Esophagus (tissue), 2 donors: ENCODE results near the gene FKBP11. TPM values are rescaled to one million over a fixed set of nuclear protein-coding genes. Genes with fewer than 3 reads are reported as not detected.
A peak's percentile ranks its signal among the peaks of the same experiment; 100 is the strongest.

Experiments used
- H3K27ac ChIP-seq, 2 donors: one replicate each; pipeline ENCODE4 v1.5.1; 2013; ENCODE audit warnings: low read depth in 2 of 2, mild to moderate bottlenecking in 2 of 2, inconsistent platforms in 1 of 2, low read length in 1 of 2, moderate library complexity in 1 of 2
- H3K27me3 ChIP-seq, 2 donors: one replicate each; pipeline ENCODE4 v1.6.1; 2013; ENCODE audit warnings: low read length in 2 of 2, control low read depth in 1 of 2, mild to moderate bottlenecking in 1 of 2; ENCODE audit not compliant: insufficient read depth in 2 of 2, control insufficient read depth in 1 of 2
- H3K36me3 ChIP-seq, 2 donors: one replicate each; pipeline ENCODE4 v1.6.1; 2013; ENCODE audit warnings: low read length in 1 of 2; ENCODE audit not compliant: control insufficient read depth in 2 of 2, insufficient read depth in 2 of 2
- H3K4me1 ChIP-seq, 2 donors: one replicate each; pipeline ENCODE4 v1.6.1; 2013; ENCODE audit warnings: low read length in 1 of 2; ENCODE audit not compliant: control insufficient read depth in 2 of 2, insufficient read depth in 2 of 2
- H3K4me3 ChIP-seq, 2 donors: one replicate each; pipeline ENCODE4 v1.5.1; 2013; ENCODE audit warnings: low read length in 2 of 2, mild to moderate bottlenecking in 2 of 2, low read depth in 1 of 2, moderate library complexity in 1 of 2
- H3K9me3 ChIP-seq, 2 donors: one replicate each; pipeline ENCODE4 v1.6.1; 2013; ENCODE audit warnings: mild to moderate bottlenecking in 2 of 2, low read depth in 1 of 2, low read length in 1 of 2, moderate library complexity in 1 of 2; ENCODE audit not compliant: control insufficient read depth in 2 of 2, insufficient read depth in 1 of 2
- WGBS, 2 donors: extraction: QIAGEN DNeasy Blood & Tissue Kit; methylation state at CpG; one replicate each; pipeline ENCODE4 v1.1.7; 2013; 5-methylcytosine and 5-hydroxymethylcytosine counted together
- polyA plus RNA-seq, 2 donors: library from polyadenylated mRNA; stranded (reverse); fragments of 200-250 nt; gene quantifications; one replicate each; pipeline ENCODE4 v1.2.3, GENCODE V29; 2013
- donor health status: healthy with polysubstance abuse.
- donor health status: Bipolar disorder and iron deficiency.

Gene FKBP11
- 10 to 100 TPM; 20.4 to 28.3 TPM for polyA plus RNA-seq

DNA sequence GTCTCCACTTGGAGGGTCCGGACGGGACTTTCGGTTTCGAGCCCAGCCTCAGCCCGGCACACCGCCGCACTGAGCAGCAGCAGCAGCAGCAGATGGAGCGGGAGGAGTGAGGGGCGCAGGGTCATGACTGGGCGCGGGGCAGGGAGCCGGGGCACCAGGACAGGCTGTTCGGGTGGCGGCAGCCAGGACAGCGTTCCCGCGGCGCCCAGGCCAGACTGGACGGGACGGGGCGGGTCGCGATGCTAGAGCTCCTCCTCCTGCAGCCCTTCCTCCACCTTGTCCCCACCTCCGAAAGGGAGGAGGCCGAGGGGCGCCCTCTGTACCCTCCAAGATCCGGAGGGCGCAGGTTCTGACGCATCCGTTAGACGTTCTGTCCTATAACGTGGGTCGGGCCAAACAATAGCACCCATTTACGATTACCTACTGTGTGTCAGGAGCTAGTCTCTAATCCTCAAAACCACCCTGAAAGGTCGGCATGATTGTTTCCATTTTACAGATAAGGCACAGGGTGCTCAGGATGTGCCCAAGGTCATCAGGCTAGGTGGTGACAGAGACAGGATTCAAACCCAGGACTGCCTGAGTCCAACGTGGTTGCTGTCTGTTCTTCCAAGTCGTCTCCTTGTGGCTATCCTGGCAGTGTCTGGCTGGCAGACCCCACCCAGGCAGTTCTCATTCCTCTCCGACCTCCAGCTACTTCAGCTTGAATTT, at the start of gene FKBP11:
Gene FKBP11 (minus strand): TSS at position 189 of the 708 bp plus-strand sequence. CDS start 64 bp downstream, at position 125.
- WGBS, 2 donors: 2 to 4% methylated on average over 37 to 38 of the region's 38 CpGs
- no peaks in the 10 kb centered on the region for H3K9me3 ChIP-seq
- H3K27ac ChIP-seq: peak within 1 kb of the TSS; percentile 51 to 63
- H3K36me3 ChIP-seq: peaks cover 0 to 2% of the 10 kb centered on the region in 2 donors
- H3K4me3 ChIP-seq: peak within 1 kb of the TSS; percentile 76 to 81
- H3K4me1 ChIP-seq: peaks cover 0 to 5% of the 10 kb centered on the region in 2 donors
- no peaks in the 10 kb centered on the region for H3K27me3 ChIP-seq

DNA sequence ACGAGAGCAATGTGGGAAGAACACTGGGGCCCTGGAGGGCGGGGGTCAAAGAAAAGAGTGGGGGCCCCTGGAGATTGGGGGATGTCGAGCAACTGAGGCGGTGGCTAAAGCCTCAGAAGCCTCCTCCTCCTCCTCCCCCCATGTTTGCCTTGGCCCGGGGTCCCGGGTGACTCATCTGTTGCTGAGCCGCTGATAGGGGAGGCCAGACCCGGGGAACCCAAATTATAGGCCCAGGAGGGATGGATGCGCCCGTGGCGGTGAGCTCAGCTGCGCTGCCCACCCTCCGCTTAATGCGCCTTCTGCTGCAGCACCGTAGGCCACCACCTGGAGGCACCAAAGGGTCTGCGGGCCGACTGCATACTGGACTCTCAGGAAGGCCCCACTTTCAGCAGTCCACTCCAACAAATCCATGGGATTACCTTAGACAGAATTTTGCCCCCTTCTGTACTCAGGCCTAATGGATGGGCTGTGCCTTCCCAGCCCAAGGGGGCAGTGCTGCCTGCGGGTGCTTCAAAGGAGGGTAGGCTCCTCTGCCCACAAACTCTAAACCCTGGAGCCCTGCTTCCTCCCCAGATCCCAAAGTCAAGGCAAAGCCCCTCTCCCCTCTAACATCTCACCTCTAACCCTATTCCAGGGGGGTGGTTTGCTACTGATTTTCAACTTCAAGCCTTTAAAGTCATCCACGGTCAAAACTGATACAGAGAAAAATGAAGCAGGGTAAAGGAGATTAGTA, 48.8 kb upstream of the FKBP11 start:
- Histone ChIP-seq H3K4me1 (peaks cover 16 to 33% of the 10 kb centered on the region in 2 donors), H3K9me3 (no peaks in the 10 kb centered on the region), H3K27ac (no peak overlapping the region), H3K27me3 (peaks cover 0 to 12% of the 10 kb centered on the region in 2 donors), H3K36me3 (no peaks in the 10 kb centered on the region), H3K4me3 (no peak overlapping the region)
- WGBS, 2 donors: 22 to 41% methylated on average over 19 of the region's 19 CpGs

DNA sequence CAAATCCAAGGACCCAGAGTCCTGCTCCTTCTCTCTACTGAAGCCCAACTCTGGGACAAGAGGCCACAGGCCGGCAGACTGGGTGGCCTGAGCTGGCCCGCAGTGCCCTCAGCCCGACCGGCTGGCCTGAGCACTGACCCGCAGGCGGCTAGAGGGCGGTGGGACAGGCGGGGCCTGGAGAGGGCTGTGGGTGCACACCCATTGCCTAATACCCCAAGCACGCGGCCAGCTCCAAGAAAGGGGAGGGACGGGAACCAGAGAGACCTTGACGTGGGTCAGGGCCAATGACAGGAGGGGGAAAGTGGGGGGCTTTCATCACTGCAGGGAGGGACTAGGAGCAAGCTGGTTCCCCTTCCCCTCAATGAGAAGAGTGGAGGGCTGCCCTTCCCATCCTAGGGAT, 48.2 kb upstream of the FKBP11 start:
- Histone ChIP-seq H3K27me3 (peaks cover 0 to 11% of the 10 kb centered on the region in 2 donors), H3K36me3 (no peaks in the 10 kb centered on the region), H3K4me3 (no peak overlapping the region), H3K27ac (no peak overlapping the region), H3K4me1 (peaks cover 16 to 31% of the 10 kb centered on the region in 2 donors), H3K9me3 (no peaks in the 10 kb centered on the region)
- 34 to 48% methylated on average over 12 of the region's 12 CpGs for WGBS, 2 donors

DNA sequence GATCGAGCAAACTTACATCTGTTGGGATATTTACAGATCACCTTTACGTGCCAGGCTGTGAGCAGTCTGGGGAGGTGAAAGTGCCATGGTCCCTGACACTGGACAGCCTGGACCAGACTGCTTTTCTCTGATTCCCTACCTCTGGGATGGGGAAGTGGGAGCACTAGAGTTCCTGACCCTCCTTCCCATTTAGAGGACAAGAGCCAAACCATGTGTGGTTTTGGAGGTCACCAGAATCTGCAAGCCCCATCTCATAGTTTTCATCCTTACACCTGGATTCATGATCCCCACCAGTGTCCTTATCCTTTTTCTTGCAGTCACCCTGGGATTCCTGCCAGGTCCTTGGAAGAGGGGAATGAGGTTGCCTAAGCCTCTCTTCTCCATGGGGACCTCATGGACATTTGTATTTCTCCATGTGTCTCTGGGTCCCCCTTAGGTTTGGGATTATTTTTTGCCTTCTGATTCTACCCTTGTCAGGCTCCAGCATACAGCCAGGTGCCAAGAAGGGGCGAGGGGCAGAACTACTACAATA, 47.7 kb upstream of the FKBP11 start:
- H3K4me3 ChIP-seq: no peak overlapping the region
- H3K9me3 ChIP-seq: no peaks in the 10 kb centered on the region
- no peak overlapping the region for H3K27ac ChIP-seq
- WGBS, 2 donors: 31 to 48% methylated on average over 3 of the region's 3 CpGs
- H3K27me3 ChIP-seq: peaks cover 0 to 7% of the 10 kb centered on the region in 2 donors
- H3K4me1 ChIP-seq: peaks cover 11 to 26% of the 10 kb centered on the region in 2 donors
- H3K36me3 ChIP-seq: no peaks in the 10 kb centered on the region

DNA sequence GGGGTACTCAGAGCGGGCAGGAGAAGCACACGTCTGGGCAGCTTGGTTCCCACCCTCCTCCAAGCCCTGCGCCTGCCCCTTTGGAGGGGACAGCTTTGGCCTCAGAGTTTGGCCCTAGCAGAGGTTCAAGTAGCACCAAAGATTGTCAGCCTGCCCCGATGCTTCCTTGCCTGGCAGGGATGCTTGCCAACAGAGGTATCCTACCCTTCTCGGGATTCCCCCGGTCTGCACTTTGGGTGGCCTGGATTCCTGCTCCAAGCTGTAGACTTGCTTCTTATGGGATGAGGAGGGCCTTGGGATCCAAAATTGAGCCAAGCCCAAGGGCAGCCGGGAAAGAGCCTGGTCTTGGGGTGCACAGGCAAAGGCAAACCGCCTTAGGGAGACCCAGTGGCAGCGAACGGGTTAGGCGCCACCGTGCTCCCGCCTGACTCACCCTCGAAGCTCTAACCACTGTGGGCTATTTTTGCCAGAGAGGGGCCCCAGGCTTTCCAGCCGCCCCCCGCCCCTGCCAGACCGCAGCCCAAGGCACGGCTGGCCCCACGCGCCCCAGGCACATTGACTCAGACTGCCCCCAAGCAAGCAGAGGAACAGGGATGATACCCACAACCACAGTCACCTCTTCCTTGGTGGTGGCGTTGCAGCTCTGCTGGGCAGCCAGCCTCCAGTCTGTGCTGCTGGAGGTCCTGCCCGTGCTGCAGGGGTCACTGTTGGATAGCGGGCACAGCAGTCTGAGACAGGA, 47.1 kb upstream of the FKBP11 start:
- WGBS, 2 donors: 19 to 21% methylated on average over 23 of the region's 23 CpGs
- H3K4me3 ChIP-seq: no peak overlapping the region
- no peaks in the 10 kb centered on the region for H3K36me3 ChIP-seq
- no peaks in the 10 kb centered on the region for H3K9me3 ChIP-seq
- H3K4me1 ChIP-seq: peaks cover 11 to 24% of the 10 kb centered on the region in 2 donors
- H3K27ac ChIP-seq: no peak overlapping the region
- H3K27me3 ChIP-seq: peaks cover 0 to 7% of the 10 kb centered on the region in 2 donors

DNA sequence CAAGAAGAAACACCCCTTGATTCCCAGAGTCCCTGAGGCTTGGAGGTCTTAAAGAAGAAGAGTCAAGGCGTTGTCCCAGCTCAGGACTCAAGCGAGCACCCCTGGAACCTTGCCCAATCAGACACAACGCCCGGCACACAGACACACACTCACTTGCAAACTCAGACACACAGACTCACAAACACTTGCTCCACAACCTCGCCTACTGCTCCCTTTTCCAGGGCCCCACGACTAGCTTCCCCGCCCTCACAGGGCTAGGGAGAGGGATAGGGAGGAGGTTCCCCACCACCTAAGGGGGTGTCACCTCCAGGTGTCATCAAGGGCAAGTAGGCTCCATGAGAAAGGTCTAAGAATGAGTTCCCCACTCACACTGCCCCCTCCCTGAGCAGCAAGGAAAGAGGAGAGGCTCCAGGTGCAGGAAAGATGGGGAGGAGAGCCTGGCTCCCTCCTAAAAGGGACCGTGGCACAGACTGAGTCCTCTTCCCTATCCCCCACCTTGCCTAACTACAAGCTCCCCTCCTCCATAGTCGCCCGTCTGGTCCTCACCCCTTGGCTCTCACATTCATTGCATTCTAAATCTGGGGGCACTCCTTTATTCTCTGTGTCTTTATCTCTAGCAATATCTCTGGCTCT, 45.5 kb upstream of the FKBP11 start:
- Histone ChIP-seq H3K9me3 (no peaks in the 10 kb centered on the region), H3K36me3 (no peaks in the 10 kb centered on the region), H3K27me3 (peaks cover 0 to 7% of the 10 kb centered on the region in 2 donors), H3K27ac (peak overlapping the region in 1 of 2 donors; percentile 22), H3K4me3 (peak overlapping the region in 1 of 2 donors; percentile 34), H3K4me1 (peaks cover 11 to 24% of the 10 kb centered on the region in 2 donors)
- 27 to 30% methylated on average over 10 of the region's 10 CpGs for WGBS, 2 donors

DNA sequence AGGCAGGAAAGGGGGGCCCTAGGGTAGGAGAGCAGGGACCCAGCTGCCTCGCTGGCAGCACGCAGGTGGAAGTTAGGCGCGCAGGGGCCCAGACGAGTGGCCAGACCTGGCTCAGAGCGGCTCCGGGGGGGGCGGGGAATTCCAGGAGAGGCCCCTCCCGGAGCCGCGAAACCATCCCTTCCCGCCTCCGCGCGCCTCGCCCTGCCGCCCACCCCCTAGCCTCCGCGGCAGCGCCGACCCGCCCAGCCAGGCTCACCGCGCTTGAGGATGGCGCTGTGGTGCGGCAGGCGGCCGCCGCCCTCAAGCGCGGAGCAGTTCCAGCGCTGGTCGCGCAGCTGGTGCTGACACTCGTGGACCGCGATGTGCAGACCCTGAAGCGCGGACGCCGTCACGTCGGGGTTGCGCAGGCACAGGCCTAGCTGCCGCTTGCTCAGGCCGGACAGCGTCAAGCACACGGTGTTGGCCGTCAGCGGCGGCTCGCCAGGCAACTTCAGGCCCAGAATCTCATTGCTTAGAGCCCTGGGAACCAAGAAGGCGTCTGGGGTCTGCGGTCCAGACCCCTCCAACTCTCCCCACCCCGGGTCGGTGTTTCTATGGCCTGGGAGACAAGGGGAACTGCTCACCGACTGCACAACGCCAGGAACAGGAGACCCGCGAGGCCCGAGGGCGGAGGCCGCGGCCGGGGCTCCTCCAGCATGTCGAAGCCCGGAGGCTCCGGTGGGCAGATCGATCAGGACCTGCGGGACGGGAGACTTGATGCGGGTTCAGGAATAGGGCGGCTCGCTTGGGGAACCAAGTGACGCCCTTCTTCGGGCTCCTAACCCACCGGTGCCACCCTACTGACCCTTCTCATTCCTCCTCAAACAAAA, 44.8 kb upstream of the FKBP11 start:
- H3K4me3 ChIP-seq: peak overlapping the region in 1 of 2 donors; percentile 8
- peaks cover 0 to 7% of the 10 kb centered on the region in 2 donors for H3K27me3 ChIP-seq
- peaks cover 11 to 24% of the 10 kb centered on the region in 2 donors for H3K4me1 ChIP-seq
- no peaks in the 10 kb centered on the region for H3K36me3 ChIP-seq
- no peaks in the 10 kb centered on the region for H3K9me3 ChIP-seq
- WGBS, 2 donors: 7 to 12% methylated on average over 69 to 77 of the region's 77 CpGs
- H3K27ac ChIP-seq: no peak overlapping the region

DNA sequence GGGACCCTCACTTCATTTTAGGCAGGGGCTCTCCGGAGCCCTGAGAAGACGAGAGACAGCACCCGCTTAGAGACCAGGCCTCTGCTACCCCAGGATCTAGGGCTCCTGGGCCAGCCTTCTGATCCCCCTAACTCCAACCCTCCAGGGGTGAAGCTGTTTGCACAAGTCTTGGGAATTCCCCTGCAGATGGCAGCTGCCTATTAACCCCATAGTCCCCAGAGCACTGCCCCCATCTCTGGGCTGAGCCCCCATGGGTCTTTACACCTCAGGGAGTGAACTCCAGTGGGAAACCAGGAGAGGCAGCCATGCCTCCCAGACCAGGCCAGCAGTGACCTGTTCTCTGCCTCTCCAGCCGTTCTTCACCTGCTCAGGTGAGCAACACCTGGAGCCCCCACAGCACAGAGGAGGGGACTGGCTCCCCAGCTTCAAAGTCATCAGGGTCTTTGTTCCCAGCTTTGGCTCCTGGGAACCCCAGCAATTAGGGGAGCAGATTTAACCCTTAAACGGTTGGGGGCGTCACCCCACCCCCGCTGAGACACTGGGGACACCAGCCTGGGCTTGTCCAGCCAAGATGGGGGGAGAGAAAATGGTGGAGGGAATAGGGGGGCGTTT, 44.0 kb upstream of the FKBP11 start:
- Histone ChIP-seq H3K27ac (no peak overlapping the region), H3K36me3 (no peaks in the 10 kb centered on the region), H3K4me3 (no peak overlapping the region), H3K4me1 (peaks cover 11 to 24% of the 10 kb centered on the region in 2 donors), H3K9me3 (no peaks in the 10 kb centered on the region), H3K27me3 (peaks cover 0 to 7% of the 10 kb centered on the region in 2 donors)
- WGBS, 2 donors: 32 to 40% methylated on average over 8 of the region's 8 CpGs
